AG04449 (cell line): ENCODE measurements around the gene FAM222A.

Experiments used
- CTCF ChIA-PET: fragments of 350-600 bp; formaldehyde crosslinking; extraction: SDS; loops from one replicate; lab custom pipeline; 2021; ENCODE audit warnings: antibody characterized with exemption; lab: Yijun Ruan, JAX
- POLR2A ChIA-PET: fragments of 400-600, 350-600 bp; formaldehyde crosslinking; extraction: SDS; loops from one replicate; lab custom pipeline; 2020; ENCODE audit warnings: antibody characterized with exemption, inconsistent platforms; lab: Yijun Ruan, JAX
- DNase-seq: peaks from one replicate; pipeline ENCODE4 v3.0.0-alpha.2; 2010; ENCODE audit warnings: low read depth, low spot score
- H3K4me3 ChIP-seq: 2 replicates; pipeline ENCODE4 v1.5.1; 2011; ENCODE audit warnings: low read depth, mild to moderate bottlenecking, control low read depth, low read length
- TF ChIP-seq, protein P1 (sequence below): IDR thresholded peaks from one replicate; pipeline ENCODE4 v1.5.1; 2011; ENCODE audit warnings: mild to moderate bottlenecking, moderate library complexity, low read length, control low read depth, inconsistent platforms; ENCODE audit not compliant: insufficient read depth; ENCODE audit errors: missing control alignments

Gene FAM222A

GRCh38 chr12:109737126-109737525 is 23.5 kb downstream of the FAM222A start:
- DNase-seq = no peak
- CTCF ChIA-PET = no interaction called here
- no peak overlapping the region for H3K4me3 ChIP-seq
- POLR2A ChIA-PET = no interaction called here
- TF ChIP-seq, protein P1, sequence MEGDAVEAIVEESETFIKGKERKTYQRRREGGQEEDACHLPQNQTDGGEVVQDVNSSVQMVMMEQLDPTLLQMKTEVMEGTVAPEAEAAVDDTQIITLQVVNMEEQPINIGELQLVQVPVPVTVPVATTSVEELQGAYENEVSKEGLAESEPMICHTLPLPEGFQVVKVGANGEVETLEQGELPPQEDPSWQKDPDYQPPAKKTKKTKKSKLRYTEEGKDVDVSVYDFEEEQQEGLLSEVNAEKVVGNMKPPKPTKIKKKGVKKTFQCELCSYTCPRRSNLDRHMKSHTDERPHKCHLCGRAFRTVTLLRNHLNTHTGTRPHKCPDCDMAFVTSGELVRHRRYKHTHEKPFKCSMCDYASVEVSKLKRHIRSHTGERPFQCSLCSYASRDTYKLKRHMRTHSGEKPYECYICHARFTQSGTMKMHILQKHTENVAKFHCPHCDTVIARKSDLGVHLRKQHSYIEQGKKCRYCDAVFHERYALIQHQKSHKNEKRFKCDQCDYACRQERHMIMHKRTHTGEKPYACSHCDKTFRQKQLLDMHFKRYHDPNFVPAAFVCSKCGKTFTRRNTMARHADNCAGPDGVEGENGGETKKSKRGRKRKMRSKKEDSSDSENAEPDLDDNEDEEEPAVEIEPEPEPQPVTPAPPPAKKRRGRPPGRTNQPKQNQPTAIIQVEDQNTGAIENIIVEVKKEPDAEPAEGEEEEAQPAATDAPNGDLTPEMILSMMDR = no peak

DNA sequence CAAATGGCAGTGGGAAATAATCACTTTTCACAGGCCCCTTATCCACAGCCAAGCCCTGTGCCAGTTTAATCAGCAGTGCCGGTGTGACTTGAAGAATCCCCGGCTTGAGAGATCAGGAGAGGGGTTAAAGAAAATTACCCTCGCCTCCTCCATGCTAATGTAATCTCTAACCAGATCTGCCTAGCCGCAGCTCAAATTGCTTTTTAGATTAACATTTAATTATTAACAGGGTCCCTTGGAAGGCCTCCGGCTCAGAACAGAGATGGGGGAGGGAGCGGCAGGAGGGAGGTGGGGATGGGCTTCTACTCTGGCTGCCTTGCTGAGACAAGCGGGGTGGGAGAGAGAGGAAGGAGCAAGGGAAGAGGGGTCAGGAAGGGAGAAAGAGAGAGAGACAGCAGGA is 24.0 kb downstream of the FAM222A start:
- TF ChIP-seq, protein P1 = no peak
- POLR2A ChIA-PET = no interaction called here
- CTCF ChIA-PET = interaction anchor here (1.6 kb wide), 1 partner anchor 140 kb away, joined by 6 read pairs; no protein-coding TSS in a partner anchor
- H3K4me3 ChIP-seq = no peak overlapping the region
- no peak for DNase-seq

DNA sequence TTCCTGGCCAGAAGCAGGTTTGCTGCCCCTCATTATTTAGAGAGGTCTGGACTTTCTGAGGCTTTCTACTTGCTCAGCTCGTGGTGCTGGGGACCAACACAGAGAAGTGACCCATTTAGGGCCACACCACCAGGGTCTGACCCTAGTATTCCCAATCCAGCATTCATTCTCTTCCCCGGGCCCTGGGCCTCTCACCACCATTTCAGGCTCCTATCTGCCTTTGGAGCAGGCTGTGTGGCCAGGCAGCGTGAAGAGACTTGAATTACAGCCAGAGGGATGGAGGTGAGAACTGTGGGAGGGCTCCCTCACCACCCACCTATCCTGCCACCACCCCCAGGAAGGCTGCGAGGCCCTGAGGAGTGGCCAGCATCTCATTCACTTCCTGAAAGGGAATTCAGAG is 24.6 kb downstream of the FAM222A start:
- POLR2A ChIA-PET = no interaction called here
- H3K4me3 ChIP-seq = no peak overlapping the region
- TF ChIP-seq, protein P1 = no peak
- CTCF ChIA-PET = interaction anchor here (1.6 kb wide), 1 partner anchor 141 kb away, joined by 6 read pairs; no protein-coding TSS in a partner anchor
- DNase-seq = no peak

DNA sequence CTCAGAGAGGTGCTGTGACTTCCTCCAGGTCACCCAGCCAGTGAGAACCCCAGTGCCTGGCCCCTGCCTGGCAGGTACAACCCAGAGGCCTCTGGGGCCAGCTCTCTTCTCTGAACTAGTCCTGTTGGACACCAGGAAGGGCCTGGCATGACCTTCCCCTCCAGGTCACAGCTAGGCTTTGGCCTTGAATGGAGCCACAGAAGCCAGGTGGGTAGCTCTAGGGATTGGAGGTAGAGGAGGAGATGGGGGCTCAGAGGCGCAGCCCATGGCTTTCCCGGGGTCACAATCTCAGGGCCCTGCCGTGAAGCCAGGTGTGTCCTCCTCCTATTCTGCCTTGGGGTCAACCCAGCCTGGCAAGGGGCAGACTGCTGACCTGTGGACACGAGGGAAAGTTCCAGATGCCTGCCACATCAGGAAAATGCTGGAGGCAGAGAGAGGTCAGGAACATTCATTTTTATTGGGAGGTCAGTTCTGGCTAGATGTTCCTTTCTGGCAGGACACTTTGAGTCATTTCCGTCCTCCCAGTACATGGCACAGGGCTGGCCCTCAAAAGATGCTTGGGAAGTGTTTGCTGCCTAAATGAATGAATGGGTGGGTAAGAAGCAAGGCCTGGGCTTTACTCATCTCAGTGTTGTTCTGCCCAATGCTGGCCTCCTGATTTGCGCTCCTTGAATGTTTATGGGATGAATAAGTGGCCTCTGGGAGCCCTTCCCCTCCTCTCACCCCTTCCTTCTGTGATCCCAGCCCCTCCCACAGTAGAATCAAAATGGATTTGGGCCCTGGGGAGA is 25.4 kb downstream of the FAM222A start:
- no peak overlapping the region for H3K4me3 ChIP-seq
- no peak for DNase-seq
- POLR2A ChIA-PET = no interaction called here
- TF ChIP-seq, protein P1 = no peak
- CTCF ChIA-PET = interaction anchor here (1.2 to 1.6 kb wide), 2 partner anchors 141 to 142 kb away, joined by 4 to 6 read pairs; no protein-coding TSS in a partner anchor

DNA sequence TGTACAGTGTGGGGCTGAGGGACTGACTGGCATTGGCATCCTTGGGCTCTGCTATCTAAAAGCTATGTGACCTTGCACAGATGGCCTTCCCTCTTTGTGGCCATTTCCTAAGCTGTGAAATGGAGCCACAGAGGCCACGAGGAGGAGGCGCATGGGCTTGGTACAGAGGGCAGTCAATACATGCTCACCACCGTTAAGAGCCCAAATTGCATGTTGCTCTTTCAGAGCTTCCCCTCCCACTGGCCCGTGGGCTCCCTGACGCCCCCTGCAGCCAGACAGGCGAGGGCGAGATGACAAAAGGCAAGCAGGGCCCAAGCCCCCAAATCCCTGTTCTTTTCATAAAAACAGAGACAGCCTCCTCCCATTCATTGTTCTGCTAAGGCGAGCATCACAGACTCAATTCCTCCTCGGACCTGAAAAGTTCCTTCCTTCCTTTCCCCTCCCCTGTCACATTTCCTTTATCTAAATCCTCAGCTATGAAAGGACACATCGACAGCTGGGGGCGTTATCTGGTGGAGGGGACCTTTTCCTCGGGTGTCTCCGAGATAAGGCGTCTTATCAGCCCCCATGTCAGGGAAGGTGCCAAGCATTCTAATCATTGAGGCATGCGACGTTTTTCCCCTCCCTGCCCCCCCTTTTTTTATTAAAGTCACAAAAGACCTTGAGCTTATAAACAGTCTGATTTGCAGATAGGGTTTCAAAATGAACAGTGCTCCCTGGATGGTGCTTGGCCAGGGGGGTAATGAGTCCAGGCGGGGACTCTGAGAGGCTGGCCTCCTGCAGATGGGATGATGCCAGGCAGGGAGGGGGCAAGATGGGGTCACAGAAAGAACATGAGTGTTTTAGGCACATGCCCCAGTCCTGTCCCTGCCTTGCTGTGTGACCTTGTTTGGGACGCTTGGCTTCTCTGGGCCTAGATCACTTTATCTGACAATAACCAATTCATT is 26.4 kb downstream of the FAM222A start:
- no peak overlapping the region for H3K4me3 ChIP-seq

More for the DNA sequence above, 26.4 kb downstream of the FAM222A start:
- TF ChIP-seq, protein P1 = peak; percentile 19
- CTCF ChIA-PET = interaction anchor here (1.2 kb wide), 1 partner anchor 142 kb away, joined by 4 read pairs; no protein-coding TSS in a partner anchor
- POLR2A ChIA-PET = no interaction called here
- DNase-seq = no peak
